ENCODE results near the gene SELENOK. TPM values are rescaled to one million over a fixed set of nuclear protein-coding genes. Genes with fewer than 3 reads are reported as not detected.
A peak's percentile ranks its signal among the peaks of the same experiment; 100 is the strongest.

The SELENOK gene
- total and polyA plus RNA-seq, 2 of the 4 experiments (the other 2 are of a cell fraction): 35.5 to 37.1 TPM

- Histone ChIP-seq H2AK5ac (ENCODE audit: low read depth, low read length) (no peak overlapping the region), H3K4ac (ENCODE audit: low read depth, low read length) (no peak overlapping the region), H3K27ac (ENCODE audit: insufficient read depth, low read length) (no peak overlapping the region), H3K23ac (ENCODE audit: low read depth, low read length) (no peak overlapping the region), H3K4me2 (ENCODE audit: low read depth, low read length) (no peak overlapping the region), H3K27me3 (ENCODE audit: control insufficient read depth, insufficient read depth, low read length) (no peaks in the 10 kb centered on the region), H4K5ac (ENCODE audit: low read depth, low read length) (no peak overlapping the region), H3K9me3 (ENCODE audit: control insufficient read depth, insufficient read depth, low read length) (no peaks in the 10 kb centered on the region), H3K4me3 (ENCODE audit: insufficient read depth, low read depth, low read length) (no peak overlapping the region), H2BK120ac (ENCODE audit: low read depth, low read length) (no peak overlapping the region), H3K4me1 (ENCODE audit: control insufficient read depth, insufficient read depth, low read length) (no peaks in the 10 kb centered on the region), H4K91ac (ENCODE audit: insufficient read depth, low read depth, low read length) (no peak overlapping the region), H3K18ac (ENCODE audit: low read depth, low read length) (no peak overlapping the region), H4K20me1 (ENCODE audit: insufficient read depth, low read length) (no peaks in the 10 kb centered on the region), H2AK9ac (replicated peaks; ENCODE audit: low read depth, low read length, poor library complexity) (no peak overlapping the region), H3K79me1 (ENCODE audit: low read depth in 1 of 2, low read length in 2 of 2) (no peaks in the 10 kb centered on the region), H2BK15ac (ENCODE audit: low read depth, low read length) (no peak overlapping the region), H3K36me3 (ENCODE audit: control insufficient read depth, insufficient read depth, low read length) (no peaks in the 10 kb centered on the region), H3K9ac (ENCODE audit: low read depth, low read length) (no peak overlapping the region), H2BK5ac (ENCODE audit: low read depth, low read length, poor library complexity, severe bottlenecking) (no peak overlapping the region), H2AFZ (replicated peaks; ENCODE audit: low read length, poor library complexity) (no peak overlapping the region), H3K14ac (replicated peaks; ENCODE audit: low read depth, low read length) (no peak overlapping the region), H2BK20ac (ENCODE audit: low read depth, low read length) (no peak overlapping the region), H3K9me1 (ENCODE audit: insufficient read depth, low read length) (no peaks in the 10 kb centered on the region), H3K56ac (ENCODE audit: extremely low read depth, insufficient read depth, low read length) (no peak overlapping the region), H4K8ac (ENCODE audit: low read depth in 2 of 2, low read length in 2 of 2) (no peak overlapping the region)
- ChIA-PET POLR2A (ENCODE audit: unreplicated experiment) (no interaction called here), CTCF (interaction anchor here (0.6 to 1.9 kb wide), 7 partner anchors 10 to 86 kb away, joined by 3 to 9 read pairs (median 3); partner anchors contain the start of gene SELENOK)
- no TSS peak for BruUV-seq (replicated peaks)
- intact Hi-C loops (cut with micrococcal nuclease) (loop anchor here (10.0 kb wide), 2 partner anchors 486 to 886 kb away; no protein-coding TSS in a partner anchor), in situ Hi-C loops (cut with MboI; ENCODE audit: low sequenced_read_pairs) (no loop called here), dilution Hi-C loops (cut with HindIII; ENCODE audit: low sequenced_read_pairs, unreplicated experiment) (no loop called here)
- WGBS, 2 experiments (ENCODE audit: extremely low coverage in 2 of 2, insufficient read length in 1 of 2): no CpG with 5 or more reads among the region's 2 CpGs
- ATAC-seq (ENCODE audit: low read depth) (peak; percentile 96), DNase-seq (peak; percentile 52)
- TF ChIP-seq RAD21 (IDR thresholded peaks at IDR 0.05; ENCODE audit: low read length): peak; percentile 71
- peak; percentile 52 for TF ChIP-seq SMC3 (IDR thresholded peaks at IDR 0.05; ENCODE audit: low read depth, low read length)
- peak; percentile 69 for TF ChIP-seq CTCF (conservative IDR thresholded peaks at IDR 0.05; ENCODE audit: low read depth, low read length)
- no peak for TF ChIP-seq USF2 (IDR thresholded peaks at IDR 0.05; ENCODE audit: low read depth, low read length)
- no peak for TF ChIP-seq CHD1 (IDR thresholded peaks at IDR 0.05; ENCODE audit: low read depth, low read length)
Measured at GRCh38 chr3:53938645-53939044, 47.0 kb upstream of the SELENOK start.

All from IMR-90 (cell line).